CD8-positive, alpha-beta memory T cell (primary cell): Measurements from ENCODE around the gene AP2A2. TPM values are rescaled to one million over a fixed set of nuclear protein-coding genes. Genes with fewer than 3 reads are reported as not detected.

Source experiments
- CTCF ChIA-PET: fragments of 350-600 bp; sonication (Branson Sonifier 250); formaldehyde crosslinking; loops from one replicate; lab custom pipeline; 2021; ENCODE audit warnings: antibody characterized with exemption; lab: Charles Lee
- POLR2A ChIA-PET: fragments of 350-600 bp; sonication (Branson Sonifier 250); formaldehyde crosslinking; loops from one replicate; lab custom pipeline; 2021; ENCODE audit warnings: antibody characterized with exemption; lab: Charles Lee
- DNase-seq, 5 donors: peaks; one replicate each; pipeline versions ENCODE4 v3.0.0 to v3.0.0-alpha.2; 2020 to 2022; ENCODE audit warnings: mixed read lengths in 1 of 5
- H3K27ac ChIP-seq: one replicate; pipeline ENCODE4 v1.7.0; 2013; ENCODE audit warnings: low read depth, mild to moderate bottlenecking, low read length, moderate library complexity
- H3K27me3 ChIP-seq: 2 replicates; pipeline ENCODE4 v1.7.0; 2013; ENCODE audit warnings: low read length, mild to moderate bottlenecking; ENCODE audit not compliant: insufficient read depth, poor library complexity, severe bottlenecking
- H3K36me3 ChIP-seq: 2 replicates; pipeline ENCODE4 v1.7.0; 2013; ENCODE audit warnings: mild to moderate bottlenecking, low read length, moderate library complexity; ENCODE audit not compliant: insufficient read depth
- H3K4me1 ChIP-seq: 2 replicates; pipeline ENCODE4 v1.7.0; 2013; ENCODE audit warnings: mild to moderate bottlenecking, low read length, moderate library complexity; ENCODE audit not compliant: insufficient read depth
- H3K4me3 ChIP-seq: 2 replicates; pipeline ENCODE4 v1.7.0; 2013; ENCODE audit warnings: mild to moderate bottlenecking, low read length
- H3K9me3 ChIP-seq: 2 replicates; pipeline ENCODE4 v1.7.0; 2013; ENCODE audit warnings: mild to moderate bottlenecking, low read length
- H3K27ac Mint-ChIP-seq, 8 donors: one replicate each; pipeline ENCODE4 v1.8.0; 2020 to 2021; ENCODE audit warnings: mixed read lengths in 8 of 8, mild to moderate bottlenecking in 6 of 8, inconsistent platforms in 3 of 8, moderate library complexity in 3 of 8
- H3K27me3 Mint-ChIP-seq, 2 donors: one replicate each; pipeline ENCODE4 v1.8.0; 2020 to 2021; ENCODE audit warnings: mixed read lengths in 2 of 2, mild to moderate bottlenecking in 1 of 2, moderate library complexity in 1 of 2
- H3K36me3 Mint-ChIP-seq, 3 donors: one replicate each; pipeline ENCODE4 v1.8.0; 2020 to 2021; ENCODE audit warnings: mixed read lengths in 3 of 3, inconsistent platforms in 1 of 3, mild to moderate bottlenecking in 1 of 3
- H3K4me1 Mint-ChIP-seq, 3 donors: one replicate each; pipeline ENCODE4 v1.8.0; 2020 to 2021; ENCODE audit warnings: mixed read lengths in 3 of 3, inconsistent platforms in 1 of 3, mild to moderate bottlenecking in 1 of 3
- H3K4me3 Mint-ChIP-seq, 7 donors: one replicate each; pipeline ENCODE4 v1.8.0; 2020 to 2021; ENCODE audit warnings: mixed read lengths in 7 of 7, mild to moderate bottlenecking in 6 of 7, moderate library complexity in 4 of 7, inconsistent platforms in 2 of 7
- H3K9me3 Mint-ChIP-seq, 5 donors: one replicate each; pipeline ENCODE4 v1.8.0; 2020 to 2022; ENCODE audit warnings: mixed read lengths in 5 of 5, mild to moderate bottlenecking in 3 of 5, moderate library complexity in 2 of 5, inconsistent platforms in 1 of 5
- polyA plus RNA-seq: library from polyadenylated mRNA; unstranded; fragments of 300-500 nt; fragmentation: Illumina TruSeq; gene quantifications from one replicate; pipeline ENCODE4 v1.2.3, GENCODE V29; 2021
- total RNA-seq, 2 experiments: library from RNA; stranded (reverse); gene quantifications; one replicate each; pipeline ENCODE4 v1.2.3, GENCODE V29; 2021

Gene AP2A2
- total and polyA plus RNA-seq, 3 experiments from 2014 or later, result 13.9 to 42.8 (median 38.8) TPM

GRCh38 chr11:1025410-1026162, 99.9 kb downstream of the AP2A2 start:
- Histone ChIP-seq H3K4me3 (no peak overlapping the region), H3K4me1 (no peaks in the 10 kb centered on the region), H3K9me3 (no peaks in the 10 kb centered on the region), H3K27me3 (no peaks in the 10 kb centered on the region), H3K36me3 (no peaks in the 10 kb centered on the region), H3K27ac (no peak overlapping the region)
- H3K9me3 Mint-ChIP-seq, result no peaks in the 10 kb centered on the region
- no peak overlapping the region for H3K4me3 Mint-ChIP-seq
- no peak for DNase-seq
- peaks cover 0 to 6% (median 0%) of the 10 kb centered on the region in 3 donors for H3K36me3 Mint-ChIP-seq
- H3K27me3 Mint-ChIP-seq, result no peaks in the 10 kb centered on the region
- POLR2A ChIA-PET, result no interaction called here
- peaks cover 0 to 4% (median 0%) of the 10 kb centered on the region in 3 donors for H3K4me1 Mint-ChIP-seq
- H3K27ac Mint-ChIP-seq, result no peak overlapping the region
- CTCF ChIA-PET, result no interaction called here

GRCh38 chr11:1026163-1026450, 100.4 kb downstream of the AP2A2 start:
- Histone ChIP-seq H3K27me3 (no peaks in the 10 kb centered on the region), H3K36me3 (no peaks in the 10 kb centered on the region), H3K4me3 (no peak overlapping the region), H3K27ac (no peak overlapping the region), H3K4me1 (no peaks in the 10 kb centered on the region), H3K9me3 (no peaks in the 10 kb centered on the region)
- Mint-ChIP-seq H3K4me3 (no peak overlapping the region), H3K27ac (no peak overlapping the region), H3K36me3 (peaks cover 0 to 6% (median 0%) of the 10 kb centered on the region in 3 donors), H3K4me1 (peaks cover 0 to 4% (median 0%) of the 10 kb centered on the region in 3 donors), H3K27me3 (no peaks in the 10 kb centered on the region), H3K9me3 (no peaks in the 10 kb centered on the region)
- CTCF ChIA-PET, result no interaction called here
- POLR2A ChIA-PET, result no interaction called here
- no peak for DNase-seq

GRCh38 chr11:1026641-1027482, 101.2 kb downstream of the AP2A2 start:
- H3K27me3 Mint-ChIP-seq, result no peaks in the 10 kb centered on the region
- H3K27ac Mint-ChIP-seq, result no peak overlapping the region
- peaks cover 0 to 4% (median 0%) of the 10 kb centered on the region in 3 donors for H3K4me1 Mint-ChIP-seq
- DNase-seq, result no peak
- Histone ChIP-seq H3K27ac (no peak overlapping the region), H3K36me3 (no peaks in the 10 kb centered on the region), H3K27me3 (no peaks in the 10 kb centered on the region), H3K9me3 (no peaks in the 10 kb centered on the region), H3K4me3 (no peak overlapping the region), H3K4me1 (no peaks in the 10 kb centered on the region)
- POLR2A ChIA-PET, result no interaction called here
- no peaks in the 10 kb centered on the region for H3K9me3 Mint-ChIP-seq
- peaks cover 0 to 6% (median 0%) of the 10 kb centered on the region in 3 donors for H3K36me3 Mint-ChIP-seq
- H3K4me3 Mint-ChIP-seq, result no peak overlapping the region
- CTCF ChIA-PET, result no interaction called here

- peaks cover 0 to 6% (median 0%) of the 10 kb centered on the region in 3 donors for H3K36me3 Mint-ChIP-seq
- CTCF ChIA-PET, result no interaction called here
- Histone ChIP-seq H3K27me3 (no peaks in the 10 kb centered on the region), H3K27ac (no peak overlapping the region), H3K36me3 (no peaks in the 10 kb centered on the region), H3K4me3 (no peak overlapping the region), H3K4me1 (no peaks in the 10 kb centered on the region), H3K9me3 (no peaks in the 10 kb centered on the region)
- peaks cover 0 to 3% (median 0%) of the 10 kb centered on the region in 3 donors for H3K4me1 Mint-ChIP-seq
- H3K27ac Mint-ChIP-seq, result no peak overlapping the region
- DNase-seq, result no peak
- POLR2A ChIA-PET, result no interaction called here
- no peaks in the 10 kb centered on the region for H3K9me3 Mint-ChIP-seq
- no peaks in the 10 kb centered on the region for H3K27me3 Mint-ChIP-seq
- no peak overlapping the region for H3K4me3 Mint-ChIP-seq
These were observed 102.0 kb downstream of the AP2A2 start for GRCh38 chr11:1027483-1028290.

- Histone ChIP-seq H3K36me3 (no peaks in the 10 kb centered on the region), H3K4me1 (no peaks in the 10 kb centered on the region), H3K27me3 (no peaks in the 10 kb centered on the region), H3K4me3 (no peak overlapping the region), H3K9me3 (no peaks in the 10 kb centered on the region), H3K27ac (no peak overlapping the region)
- Mint-ChIP-seq H3K9me3 (no peaks in the 10 kb centered on the region), H3K4me3 (no peak overlapping the region), H3K27me3 (no peaks in the 10 kb centered on the region), H3K36me3 (peaks cover 0 to under 1% (median 0%) of the 10 kb centered on the region in 3 donors), H3K27ac (peak overlapping the region in 1 of 8 donors; percentile 27), H3K4me1 (no peaks in the 10 kb centered on the region)
- CTCF ChIA-PET, result no interaction called here
- POLR2A ChIA-PET, result no interaction called here
- DNase-seq, result no peak
These were observed 102.5 kb downstream of the AP2A2 start for GRCh38 chr11:1028291-1028540.

GRCh38 chr11:1028616-1029015, 102.9 kb downstream of the AP2A2 start:
- Histone ChIP-seq H3K36me3 (no peaks in the 10 kb centered on the region), H3K9me3 (no peaks in the 10 kb centered on the region), H3K27ac (no peak overlapping the region), H3K27me3 (no peaks in the 10 kb centered on the region), H3K4me3 (no peak overlapping the region), H3K4me1 (no peaks in the 10 kb centered on the region)
- Mint-ChIP-seq H3K9me3 (no peaks in the 10 kb centered on the region), H3K27me3 (no peaks in the 10 kb centered on the region), H3K27ac (peak overlapping the region in 1 of 8 donors; percentile 29), H3K4me3 (peak overlapping the region in 1 of 7 donors; percentile 26), H3K4me1 (no peaks in the 10 kb centered on the region), H3K36me3 (no peaks in the 10 kb centered on the region)
- ChIA-PET POLR2A (no interaction called here), CTCF (no interaction called here)
- DNase-seq, result no peak

- ChIA-PET POLR2A (no interaction called here), CTCF (no interaction called here)
- Histone ChIP-seq H3K36me3 (no peaks in the 10 kb centered on the region), H3K4me3 (no peak overlapping the region), H3K4me1 (no peaks in the 10 kb centered on the region), H3K9me3 (no peaks in the 10 kb centered on the region), H3K27me3 (no peaks in the 10 kb centered on the region), H3K27ac (no peak overlapping the region)
- Mint-ChIP-seq H3K36me3 (no peaks in the 10 kb centered on the region), H3K27me3 (no peaks in the 10 kb centered on the region), H3K9me3 (no peaks in the 10 kb centered on the region), H3K4me3 (no peak overlapping the region), H3K4me1 (no peaks in the 10 kb centered on the region), H3K27ac (no peak overlapping the region)
- no peak for DNase-seq
These were observed 103.4 kb downstream of the AP2A2 start for GRCh38 chr11:1029051-1029450.

- H3K4me3 ChIP-seq, result no peak overlapping the region
- H3K27me3 Mint-ChIP-seq, result no peaks in the 10 kb centered on the region
- no peaks in the 10 kb centered on the region for H3K4me1 ChIP-seq
- H3K27ac ChIP-seq, result no peak overlapping the region
- no peaks in the 10 kb centered on the region for H3K9me3 ChIP-seq
- H3K4me1 Mint-ChIP-seq, result no peaks in the 10 kb centered on the region
- H3K36me3 Mint-ChIP-seq, result no peaks in the 10 kb centered on the region
- DNase-seq, result no peak
- no peaks in the 10 kb centered on the region for H3K36me3 ChIP-seq
- no peaks in the 10 kb centered on the region for H3K9me3 Mint-ChIP-seq
- ChIA-PET POLR2A (no interaction called here), CTCF (no interaction called here)
- no peak overlapping the region for H3K27ac Mint-ChIP-seq
- no peak overlapping the region for H3K4me3 Mint-ChIP-seq
- no peaks in the 10 kb centered on the region for H3K27me3 ChIP-seq
These were observed 104.0 kb downstream of the AP2A2 start for GRCh38 chr11:1029654-1030053.
